ENCODE data around the gene NOG. TPM values are rescaled to one million over a fixed set of nuclear protein-coding genes. Genes with fewer than 3 reads are reported as not detected.

The NOG gene
- total RNA-seq, 2 experiments from 2014 or later = 0.23 to 0.25 TPM

GRCh38 chr17:56630202-56630601 lies 36.7 kb downstream of the NOG start:
- H3K36me3 Mint-ChIP-seq (ENCODE audit: low read depth) = no peaks in the 10 kb centered on the region
- peaks cover 12% of the 10 kb centered on the region for H3K27me3 Mint-ChIP-seq
- no peak for DNase-seq
- CTCF ChIA-PET = interaction anchor here (1.5 kb wide), 1 partner anchor 150 kb away, joined by 5 read pairs; no protein-coding TSS in a partner anchor
- POLR2A ChIA-PET = no interaction called here
- H3K9me3 Mint-ChIP-seq = no peaks in the 10 kb centered on the region
- no peak overlapping the region for H3K4me3 Mint-ChIP-seq
- no peaks in the 10 kb centered on the region for H3K4me1 Mint-ChIP-seq
- H3K27ac Mint-ChIP-seq = no peak overlapping the region

DNA sequence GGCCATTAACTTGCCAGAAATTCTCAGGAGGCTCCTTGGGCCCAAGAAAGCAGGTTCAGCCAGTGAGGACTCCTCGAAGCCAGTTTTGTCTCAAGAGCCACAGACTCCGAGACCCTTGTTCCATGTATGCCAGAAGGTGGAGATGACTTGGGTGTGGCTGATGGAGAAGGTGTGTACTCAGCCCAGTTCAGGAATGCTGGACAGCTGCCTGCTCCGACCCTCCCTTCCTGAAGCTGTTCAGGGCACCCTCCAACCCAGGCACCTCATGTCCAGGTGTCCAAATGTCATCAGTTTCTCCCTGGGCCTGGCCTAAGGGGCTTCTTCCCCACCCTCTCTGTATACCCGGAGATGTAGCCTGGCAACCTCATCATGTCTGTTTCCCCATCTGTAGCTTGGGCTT lies 40.2 kb downstream of the NOG start:
- ChIA-PET CTCF (no interaction called here), POLR2A (no interaction called here)
- H3K9me3 Mint-ChIP-seq = no peaks in the 10 kb centered on the region

DNA sequence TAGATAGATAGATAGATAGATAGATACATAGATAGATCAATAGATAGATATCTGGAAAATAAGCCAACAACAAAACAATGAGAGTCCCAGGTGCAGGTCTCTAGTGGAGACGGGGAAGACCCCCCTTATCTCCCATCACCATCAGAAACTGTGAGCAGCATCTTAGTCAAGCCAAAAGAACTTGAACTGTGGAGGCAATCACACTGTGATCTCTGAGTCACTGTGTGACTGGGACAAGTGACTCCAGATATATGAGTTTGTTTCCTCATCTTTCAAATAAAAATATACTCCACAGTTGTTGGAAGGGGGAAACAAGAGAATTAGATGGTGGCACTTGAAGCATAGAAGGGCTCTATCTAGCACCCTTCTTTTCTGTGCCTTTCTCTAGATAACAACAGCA lies 42.1 kb downstream of the NOG start:
- Mint-ChIP-seq H3K27ac (no peak overlapping the region), H3K27me3 (peaks cover 6% of the 10 kb centered on the region), H3K4me3 (no peak overlapping the region), H3K9me3 (no peaks in the 10 kb centered on the region), H3K4me1 (no peaks in the 10 kb centered on the region), H3K36me3 (ENCODE audit: low read depth) (no peaks in the 10 kb centered on the region)
- CTCF ChIA-PET = no interaction called here
- POLR2A ChIA-PET = no interaction called here
- DNase-seq = no peak

More for the DNA sequence above, 40.2 kb downstream of the NOG start:
- Mint-ChIP-seq H3K27ac (no peak overlapping the region), H3K27me3 (peaks cover 6% of the 10 kb centered on the region), H3K4me1 (no peaks in the 10 kb centered on the region), H3K4me3 (no peak overlapping the region), H3K36me3 (ENCODE audit: low read depth) (no peaks in the 10 kb centered on the region)
- DNase-seq = no peak

- no peak overlapping the region for H3K4me3 Mint-ChIP-seq
- DNase-seq = no peak
- no peaks in the 10 kb centered on the region for H3K9me3 Mint-ChIP-seq
- H3K27ac Mint-ChIP-seq = no peak overlapping the region
- peaks cover 8% of the 10 kb centered on the region for H3K27me3 Mint-ChIP-seq
- ChIA-PET POLR2A (no interaction called here), CTCF (no interaction called here)
- no peaks in the 10 kb centered on the region for H3K4me1 Mint-ChIP-seq
- no peaks in the 10 kb centered on the region for H3K36me3 Mint-ChIP-seq (ENCODE audit: low read depth)
Measured at GRCh38 chr17:56636265-56636664, 42.8 kb downstream of the NOG start.

DNA sequence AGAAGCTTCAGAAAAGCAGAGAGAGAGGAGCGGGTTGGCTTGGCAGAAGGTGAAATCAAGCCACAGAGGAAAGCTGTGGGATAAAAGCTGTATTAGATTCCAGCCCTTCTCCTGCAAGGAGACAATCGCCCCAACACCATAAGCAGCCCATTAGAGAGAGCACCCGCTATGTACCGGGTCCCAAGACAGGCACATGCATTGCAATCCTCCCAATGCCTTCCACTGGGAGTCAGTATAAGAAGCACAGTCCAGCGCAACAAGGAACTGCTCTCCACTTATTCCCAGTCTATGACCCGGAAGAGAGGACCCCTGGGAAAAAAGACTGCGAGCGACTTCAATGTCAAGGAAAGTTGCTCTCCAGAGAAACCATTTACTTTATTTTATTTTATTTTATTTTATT lies 43.8 kb downstream of the NOG start:
- peaks cover 6% of the 10 kb centered on the region for H3K27me3 Mint-ChIP-seq
- POLR2A ChIA-PET = no interaction called here
- CTCF ChIA-PET = no interaction called here

GRCh38 chr17:56638591-56639051 lies 45.1 kb downstream of the NOG start:
- ChIA-PET POLR2A (no interaction called here), CTCF (no interaction called here)
- H3K9me3 Mint-ChIP-seq = no peaks in the 10 kb centered on the region
- H3K4me3 Mint-ChIP-seq = no peak overlapping the region
- no peaks in the 10 kb centered on the region for H3K36me3 Mint-ChIP-seq (ENCODE audit: low read depth)
- no peak for DNase-seq
- no peak overlapping the region for H3K27ac Mint-ChIP-seq
- no peaks in the 10 kb centered on the region for H3K4me1 Mint-ChIP-seq
- H3K27me3 Mint-ChIP-seq = peaks cover 6% of the 10 kb centered on the region

More for the DNA sequence above, 43.8 kb downstream of the NOG start:
- no peak for DNase-seq
- H3K36me3 Mint-ChIP-seq (ENCODE audit: low read depth) = no peaks in the 10 kb centered on the region
- H3K4me3 Mint-ChIP-seq = no peak overlapping the region
- no peaks in the 10 kb centered on the region for H3K4me1 Mint-ChIP-seq
- H3K9me3 Mint-ChIP-seq = no peaks in the 10 kb centered on the region
- no peak overlapping the region for H3K27ac Mint-ChIP-seq

DNA sequence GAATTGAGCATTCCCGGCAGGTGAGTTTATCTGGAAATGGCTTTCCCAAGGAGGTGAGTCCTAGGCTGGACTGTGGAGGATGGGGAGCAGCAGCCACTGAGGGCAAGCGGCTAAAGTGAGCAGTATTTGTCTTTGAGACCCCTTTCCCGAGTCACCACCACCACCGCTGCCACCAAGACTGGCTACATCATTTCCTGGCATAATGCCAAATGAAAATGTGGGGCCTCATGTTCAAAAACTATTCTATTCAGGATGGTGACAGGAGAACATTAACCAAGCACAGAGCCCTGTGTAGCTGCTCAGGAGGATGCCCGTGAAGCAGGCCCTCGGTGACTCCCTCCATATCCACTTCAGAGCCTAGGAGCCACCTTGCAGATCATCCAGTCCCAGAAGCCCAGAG lies 46.0 kb downstream of the NOG start:
- ChIA-PET POLR2A (no interaction called here), CTCF (no interaction called here)
- Mint-ChIP-seq H3K9me3 (no peaks in the 10 kb centered on the region), H3K36me3 (ENCODE audit: low read depth) (no peaks in the 10 kb centered on the region), H3K4me1 (no peaks in the 10 kb centered on the region), H3K27ac (no peak overlapping the region), H3K4me3 (no peak overlapping the region), H3K27me3 (peaks cover 11% of the 10 kb centered on the region)
- no peak for DNase-seq

DNA sequence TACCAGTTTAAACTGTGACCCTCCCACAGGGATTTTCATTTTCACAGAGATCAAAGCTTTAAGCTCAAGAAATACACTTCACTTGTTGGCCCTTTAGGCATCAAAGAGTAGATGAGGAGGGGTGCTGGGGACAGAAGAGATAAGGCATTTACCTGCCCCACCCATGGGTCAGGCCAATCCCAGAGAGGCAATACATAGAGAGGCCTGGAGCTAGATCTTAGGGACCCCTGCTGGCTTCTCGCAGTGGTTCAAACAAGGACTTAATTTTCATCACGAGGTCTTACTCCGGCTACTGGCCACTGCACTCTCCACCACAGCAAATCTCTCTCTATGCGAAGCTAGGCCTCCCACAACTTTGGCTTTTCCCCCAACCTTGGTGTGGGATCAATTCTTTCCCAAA lies 46.6 kb downstream of the NOG start:
- H3K36me3 Mint-ChIP-seq (ENCODE audit: low read depth) = no peaks in the 10 kb centered on the region
- H3K27me3 Mint-ChIP-seq = peaks cover 13% of the 10 kb centered on the region
- no peaks in the 10 kb centered on the region for H3K4me1 Mint-ChIP-seq
- no peaks in the 10 kb centered on the region for H3K9me3 Mint-ChIP-seq
- POLR2A ChIA-PET = no interaction called here
- CTCF ChIA-PET = no interaction called here
- H3K4me3 Mint-ChIP-seq = no peak overlapping the region
- DNase-seq = no peak
- H3K27ac Mint-ChIP-seq = no peak overlapping the region

GRCh38 chr17:56641373-56641772 lies 47.9 kb downstream of the NOG start:
- H3K27me3 Mint-ChIP-seq = peaks cover 21% of the 10 kb centered on the region

DNA sequence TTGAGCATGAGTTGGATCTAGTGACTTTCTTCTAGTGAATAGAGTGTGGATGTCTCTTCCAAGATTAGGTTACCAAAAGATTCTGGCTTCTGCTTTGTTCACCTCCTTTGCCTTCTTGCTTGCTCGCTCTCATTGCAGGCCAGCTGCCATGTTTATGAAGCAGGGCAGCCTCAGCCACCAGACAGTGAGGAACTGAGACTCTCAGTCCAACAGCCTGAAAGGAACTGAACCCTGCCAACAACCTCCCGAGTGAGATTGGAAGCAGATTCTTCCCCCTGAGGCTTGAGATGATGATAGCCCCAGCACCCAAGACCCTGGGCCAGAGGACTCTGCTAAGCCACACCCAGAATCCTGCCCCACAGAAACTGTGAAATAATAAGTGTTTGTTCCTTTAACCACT lies 48.4 kb downstream of the NOG start:
- POLR2A ChIA-PET = no interaction called here

More at GRCh38 chr17:56641373-56641772, 47.9 kb downstream of the NOG start:
- no peak overlapping the region for H3K4me3 Mint-ChIP-seq
- ChIA-PET POLR2A (no interaction called here), CTCF (interaction anchor here (1.0 kb wide), 1 partner anchor 139 kb away, joined by 3 read pairs; no protein-coding TSS in a partner anchor)
- H3K4me1 Mint-ChIP-seq = no peaks in the 10 kb centered on the region
- no peaks in the 10 kb centered on the region for H3K36me3 Mint-ChIP-seq (ENCODE audit: low read depth)
- no peak overlapping the region for H3K27ac Mint-ChIP-seq
- no peaks in the 10 kb centered on the region for H3K9me3 Mint-ChIP-seq
- DNase-seq = no peak

DNA sequence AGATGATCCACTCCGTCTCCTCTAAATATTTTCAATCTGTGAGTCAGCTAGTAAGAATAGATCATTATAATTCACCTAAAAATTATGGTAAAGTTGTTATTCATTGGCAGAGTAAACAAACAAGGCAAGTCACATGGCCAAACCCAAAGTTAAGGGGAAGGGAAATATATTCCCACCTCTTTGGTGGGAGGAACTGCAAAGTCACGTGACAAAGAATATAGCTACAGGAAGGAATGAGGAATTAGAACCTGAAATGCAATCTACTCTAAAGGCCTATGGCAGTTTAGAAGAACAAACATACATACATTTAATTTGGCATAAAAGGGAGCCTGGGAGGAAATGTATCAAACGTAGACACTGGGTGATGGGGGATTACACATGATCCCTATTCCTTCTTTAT lies 48.9 kb downstream of the NOG start:
- Mint-ChIP-seq H3K27ac (no peak overlapping the region), H3K36me3 (ENCODE audit: low read depth) (no peaks in the 10 kb centered on the region), H3K9me3 (no peaks in the 10 kb centered on the region), H3K27me3 (peaks cover 25% of the 10 kb centered on the region), H3K4me3 (no peak overlapping the region), H3K4me1 (no peaks in the 10 kb centered on the region)
- no peak for DNase-seq
- ChIA-PET CTCF (no interaction called here), POLR2A (no interaction called here)

More for the DNA sequence above, 48.4 kb downstream of the NOG start:
- no peak for DNase-seq
- CTCF ChIA-PET = interaction anchor here (1.0 kb wide), 1 partner anchor 138 kb away, joined by 3 read pairs; no protein-coding TSS in a partner anchor
- Mint-ChIP-seq H3K27ac (no peak overlapping the region), H3K27me3 (peaks cover 21% of the 10 kb centered on the region), H3K4me1 (no peaks in the 10 kb centered on the region), H3K4me3 (no peak overlapping the region), H3K9me3 (no peaks in the 10 kb centered on the region), H3K36me3 (ENCODE audit: low read depth) (no peaks in the 10 kb centered on the region)

Other genes starting within 250 kb of the NOG start
- gene C17orf67, start 240.2 kb downstream of the NOG start, total RNA-seq = 1 to 10 TPM; 4.1 to 4.2 TPM
- gene DGKE, start 240.5 kb downstream of the NOG start, total RNA-seq = 10 to 100 TPM; 34.2 to 35.7 TPM

All from activated CD4-positive, alpha-beta memory T cell treated with anti-CD3 and anti-CD28 coated beads, Interleukin-2, amount 10 ng/mL, durations not matched to agents 7 days and 5 days (primary cell).